ENCODE measurements around the gene OR4K15.
"Not testable (repeated sequence)": the region's sequence is repeated elsewhere in the genome, so short reads cannot be mapped to it uniquely, and the experiment has no call there.

- TF ChIP-seq CTCF (optimal IDR thresholded peaks at IDR 0.05 in 1 of 3, IDR thresholded peaks at IDR 0.05 in 1 of 3, conservative IDR thresholded peaks at IDR 0.05 in 1 of 3; ENCODE audit: extremely low read depth in 1 of 3, insufficient read depth in 2 of 3, low read length in 3 of 3); EZH2 (IDR thresholded peaks at IDR 0.05; ENCODE audit: low read length): not testable (repeated sequence)
Observed at GRCh38 chr14:19969735-19970134, 5.7 kb upstream of the OR4K15 start.

Measured in keratinocyte (primary cell).